ENCODE data around the gene CEP97.

GRCh38 chr3:101784855-101785613 lies 60.6 kb downstream of the CEP97 start:
- TF ChIP-seq CTCF (IDR thresholded peaks at IDR 0.05) (no peak), POLR2A (IDR thresholded peaks at IDR 0.05) (no peak)
